Measurements from ENCODE around the gene CRISP2. TPM values are rescaled to one million over a fixed set of nuclear protein-coding genes. Genes with fewer than 3 reads are reported as not detected.

The CRISP2 gene
- total and polyA plus RNA-seq, 5 donors from 2014 or later: not detected

- Mint-ChIP-seq H3K36me3 (no peaks in the 10 kb centered on the region), H3K4me3 (no peak overlapping the region), H3K4me1 (no peaks in the 10 kb centered on the region), H3K27me3 (peaks cover 4% of the 10 kb centered on the region), H3K9me3 (peaks cover 0 to 2% (median 0%) of the 10 kb centered on the region in 7 donors), H3K27ac (no peak overlapping the region)
- no peaks in the 10 kb centered on the region for H3K4me1 ChIP-seq (ENCODE audit: control insufficient read depth, insufficient read depth, low read length, poor library complexity, severe bottlenecking)
- H3K4me3 ChIP-seq (ENCODE audit: low read depth, low read length): no peak overlapping the region
- H3K27ac ChIP-seq (ENCODE audit: insufficient read depth, low read length, poor library complexity, severe bottlenecking): no peak overlapping the region
- ATAC-seq (ENCODE audit: low read depth in 2 of 2): no peak
- no peaks in the 10 kb centered on the region for H3K27me3 ChIP-seq (ENCODE audit: control insufficient read depth, insufficient read depth, low read length)
- DNase-seq: no peak
- H3K36me3 ChIP-seq (ENCODE audit: control insufficient read depth, insufficient read depth, low read length): no peaks in the 10 kb centered on the region
- H3K9me3 ChIP-seq (ENCODE audit: control insufficient read depth in 2 of 2, low read length in 2 of 2): no peaks in the 10 kb centered on the region
Observed at GRCh38 chr6:49653438-49653837, 59.9 kb downstream of the CRISP2 start.

GRCh38 chr6:49651239-49651638, 62.1 kb downstream of the CRISP2 start:
- Histone ChIP-seq H3K27me3 (ENCODE audit: control insufficient read depth, insufficient read depth, low read length) (no peaks in the 10 kb centered on the region), H3K4me3 (ENCODE audit: low read depth, low read length) (no peak overlapping the region), H3K9me3 (ENCODE audit: control insufficient read depth in 2 of 2, low read length in 2 of 2) (no peaks in the 10 kb centered on the region), H3K4me1 (ENCODE audit: control insufficient read depth, insufficient read depth, low read length, poor library complexity, severe bottlenecking) (no peaks in the 10 kb centered on the region), H3K27ac (ENCODE audit: insufficient read depth, low read length, poor library complexity, severe bottlenecking) (no peak overlapping the region), H3K36me3 (ENCODE audit: control insufficient read depth, insufficient read depth, low read length) (no peaks in the 10 kb centered on the region)
- peaks cover 0 to 2% (median 0%) of the 10 kb centered on the region in 7 donors for H3K9me3 Mint-ChIP-seq
- ATAC-seq (ENCODE audit: low read depth in 2 of 2) (no peak), DNase-seq (no peak)
- peaks cover 4% of the 10 kb centered on the region for H3K27me3 Mint-ChIP-seq
- no peak overlapping the region for H3K4me3 Mint-ChIP-seq
- H3K27ac Mint-ChIP-seq: no peak overlapping the region
- no peaks in the 10 kb centered on the region for H3K36me3 Mint-ChIP-seq
- no peaks in the 10 kb centered on the region for H3K4me1 Mint-ChIP-seq

- DNase-seq: no peak
- Mint-ChIP-seq H3K9me3 (peaks cover 0 to 2% (median 0%) of the 10 kb centered on the region in 7 donors), H3K36me3 (no peaks in the 10 kb centered on the region), H3K27ac (no peak overlapping the region), H3K27me3 (peaks cover 2% of the 10 kb centered on the region), H3K4me1 (no peaks in the 10 kb centered on the region), H3K4me3 (no peak overlapping the region)
- no peaks in the 10 kb centered on the region for H3K36me3 ChIP-seq (ENCODE audit: control insufficient read depth, insufficient read depth, low read length)
- no peaks in the 10 kb centered on the region for H3K9me3 ChIP-seq (ENCODE audit: control insufficient read depth in 2 of 2, low read length in 2 of 2)
- ATAC-seq (ENCODE audit: low read depth in 2 of 2): no peak
- H3K4me1 ChIP-seq (ENCODE audit: control insufficient read depth, insufficient read depth, low read length, poor library complexity, severe bottlenecking): no peaks in the 10 kb centered on the region
- H3K4me3 ChIP-seq (ENCODE audit: low read depth, low read length): no peak overlapping the region
- H3K27me3 ChIP-seq (ENCODE audit: control insufficient read depth, insufficient read depth, low read length): no peaks in the 10 kb centered on the region
- H3K27ac ChIP-seq (ENCODE audit: insufficient read depth, low read length, poor library complexity, severe bottlenecking): no peak overlapping the region
Observed at GRCh38 chr6:49649988-49650387, 63.4 kb downstream of the CRISP2 start.

GRCh38 chr6:49648036-49648435, 65.3 kb downstream of the CRISP2 start:
- no peak overlapping the region for H3K27ac Mint-ChIP-seq
- Histone ChIP-seq H3K36me3 (ENCODE audit: control insufficient read depth, insufficient read depth, low read length) (no peaks in the 10 kb centered on the region), H3K4me3 (ENCODE audit: low read depth, low read length) (no peak overlapping the region), H3K9me3 (ENCODE audit: control insufficient read depth in 2 of 2, low read length in 2 of 2) (no peaks in the 10 kb centered on the region), H3K27me3 (ENCODE audit: control insufficient read depth, insufficient read depth, low read length) (no peaks in the 10 kb centered on the region), H3K27ac (ENCODE audit: insufficient read depth, low read length, poor library complexity, severe bottlenecking) (no peak overlapping the region), H3K4me1 (ENCODE audit: control insufficient read depth, insufficient read depth, low read length, poor library complexity, severe bottlenecking) (no peaks in the 10 kb centered on the region)
- no peak for ATAC-seq (ENCODE audit: low read depth in 2 of 2)
- no peaks in the 10 kb centered on the region for H3K4me1 Mint-ChIP-seq
- H3K9me3 Mint-ChIP-seq: peaks cover 0 to 2% (median 0%) of the 10 kb centered on the region in 7 donors
- no peaks in the 10 kb centered on the region for H3K36me3 Mint-ChIP-seq
- no peak for DNase-seq
- H3K27me3 Mint-ChIP-seq: no peaks in the 10 kb centered on the region
- no peak overlapping the region for H3K4me3 Mint-ChIP-seq

GRCh38 chr6:49647476-49647875, 65.9 kb downstream of the CRISP2 start:
- no peaks in the 10 kb centered on the region for H3K4me1 Mint-ChIP-seq
- H3K27ac Mint-ChIP-seq: no peak overlapping the region
- no peak for ATAC-seq (ENCODE audit: low read depth in 2 of 2)

GRCh38 chr6:49646942-49647341, 66.4 kb downstream of the CRISP2 start:
- peaks cover 0 to 2% (median 0%) of the 10 kb centered on the region in 7 donors for H3K9me3 Mint-ChIP-seq
- no peak overlapping the region for H3K4me3 ChIP-seq (ENCODE audit: low read depth, low read length)
- H3K4me1 Mint-ChIP-seq: no peaks in the 10 kb centered on the region
- H3K4me3 Mint-ChIP-seq: no peak overlapping the region
- DNase-seq (no peak), ATAC-seq (ENCODE audit: low read depth in 2 of 2) (no peak)
- no peaks in the 10 kb centered on the region for H3K27me3 ChIP-seq (ENCODE audit: control insufficient read depth, insufficient read depth, low read length)
- H3K27ac Mint-ChIP-seq: no peak overlapping the region
- no peaks in the 10 kb centered on the region for H3K27me3 Mint-ChIP-seq
- H3K27ac ChIP-seq (ENCODE audit: insufficient read depth, low read length, poor library complexity, severe bottlenecking): no peak overlapping the region
- H3K36me3 Mint-ChIP-seq: no peaks in the 10 kb centered on the region
- H3K9me3 ChIP-seq (ENCODE audit: control insufficient read depth in 2 of 2, low read length in 2 of 2): no peaks in the 10 kb centered on the region
- H3K4me1 ChIP-seq (ENCODE audit: control insufficient read depth, insufficient read depth, low read length, poor library complexity, severe bottlenecking): no peaks in the 10 kb centered on the region
- H3K36me3 ChIP-seq (ENCODE audit: control insufficient read depth, insufficient read depth, low read length): no peaks in the 10 kb centered on the region

More at GRCh38 chr6:49647476-49647875, 65.9 kb downstream of the CRISP2 start:
- H3K27me3 ChIP-seq (ENCODE audit: control insufficient read depth, insufficient read depth, low read length): no peaks in the 10 kb centered on the region
- Mint-ChIP-seq H3K4me3 (no peak overlapping the region), H3K27me3 (no peaks in the 10 kb centered on the region), H3K36me3 (no peaks in the 10 kb centered on the region), H3K9me3 (peaks cover 0 to 2% (median 0%) of the 10 kb centered on the region in 7 donors)
- no peak overlapping the region for H3K4me3 ChIP-seq (ENCODE audit: low read depth, low read length)
- DNase-seq: no peak
- H3K36me3 ChIP-seq (ENCODE audit: control insufficient read depth, insufficient read depth, low read length): no peaks in the 10 kb centered on the region
- no peak overlapping the region for H3K27ac ChIP-seq (ENCODE audit: insufficient read depth, low read length, poor library complexity, severe bottlenecking)
- no peaks in the 10 kb centered on the region for H3K9me3 ChIP-seq (ENCODE audit: control insufficient read depth in 2 of 2, low read length in 2 of 2)
- no peaks in the 10 kb centered on the region for H3K4me1 ChIP-seq (ENCODE audit: control insufficient read depth, insufficient read depth, low read length, poor library complexity, severe bottlenecking)

- H3K27me3 ChIP-seq (ENCODE audit: control insufficient read depth, insufficient read depth, low read length): no peaks in the 10 kb centered on the region
- H3K27ac ChIP-seq (ENCODE audit: insufficient read depth, low read length, poor library complexity, severe bottlenecking): no peak overlapping the region
Observed at GRCh38 chr6:49646130-49646824, 67.1 kb downstream of the CRISP2 start.

GRCh38 chr6:49645139-49645538, 68.2 kb downstream of the CRISP2 start:
- Histone ChIP-seq H3K27ac (ENCODE audit: insufficient read depth, low read length, poor library complexity, severe bottlenecking) (no peak overlapping the region), H3K4me1 (ENCODE audit: control insufficient read depth, insufficient read depth, low read length, poor library complexity, severe bottlenecking) (no peaks in the 10 kb centered on the region), H3K9me3 (ENCODE audit: control insufficient read depth in 2 of 2, low read length in 2 of 2) (no peaks in the 10 kb centered on the region), H3K36me3 (ENCODE audit: control insufficient read depth, insufficient read depth, low read length) (no peaks in the 10 kb centered on the region), H3K4me3 (ENCODE audit: low read depth, low read length) (no peak overlapping the region), H3K27me3 (ENCODE audit: control insufficient read depth, insufficient read depth, low read length) (no peaks in the 10 kb centered on the region)
- Mint-ChIP-seq H3K9me3 (peaks cover 0 to 2% (median 0%) of the 10 kb centered on the region in 7 donors), H3K4me3 (no peak overlapping the region), H3K27ac (no peak overlapping the region), H3K36me3 (no peaks in the 10 kb centered on the region), H3K4me1 (no peaks in the 10 kb centered on the region), H3K27me3 (no peaks in the 10 kb centered on the region)
- DNase-seq (no peak), ATAC-seq (ENCODE audit: low read depth in 2 of 2) (no peak)

More at GRCh38 chr6:49646130-49646824, 67.1 kb downstream of the CRISP2 start:
- no peak overlapping the region for H3K27ac Mint-ChIP-seq
- Histone ChIP-seq H3K4me1 (ENCODE audit: control insufficient read depth, insufficient read depth, low read length, poor library complexity, severe bottlenecking) (no peaks in the 10 kb centered on the region), H3K36me3 (ENCODE audit: control insufficient read depth, insufficient read depth, low read length) (no peaks in the 10 kb centered on the region), H3K4me3 (ENCODE audit: low read depth, low read length) (no peak overlapping the region), H3K9me3 (ENCODE audit: control insufficient read depth in 2 of 2, low read length in 2 of 2) (no peaks in the 10 kb centered on the region)
- ATAC-seq (ENCODE audit: low read depth in 2 of 2) (no peak), DNase-seq (no peak)
- no peaks in the 10 kb centered on the region for H3K36me3 Mint-ChIP-seq
- H3K4me3 Mint-ChIP-seq: no peak overlapping the region
- H3K9me3 Mint-ChIP-seq: peaks cover 0 to 2% (median 0%) of the 10 kb centered on the region in 7 donors
- H3K27me3 Mint-ChIP-seq: no peaks in the 10 kb centered on the region
- H3K4me1 Mint-ChIP-seq: no peaks in the 10 kb centered on the region

Measured in CD4-positive, CD25-positive, alpha-beta regulatory T cell (primary cell).